Mesangial cell (primary cell): ENCODE measurements around the gene SPANXN1. TPM values are rescaled to one million over a fixed set of nuclear protein-coding genes. Genes with fewer than 3 reads are reported as not detected.

ENCODE experiments used
- total RNA-seq: library from RNA; depleted of rRNA; stranded (reverse); fragments of >200 nt; gene quantifications from 2 replicates; pipeline ENCODE4 v1.2.3, GENCODE V29; 2015

The SPANXN1 gene
- not detected in 2 replicates for total RNA-seq

GRCh38 chrX:145247203-145247602, at the start of gene SPANXN1:
Gene SPANXN1 (plus strand): TSS chrX:145247503. CDS start chrX:145247587, 84 bp downstream.

